GM10266 (cell line): Measurements from ENCODE around the gene USH1G.
A peak's percentile ranks its signal among the peaks of the same experiment; 100 is the strongest.

ENCODE experiments used
- DNase-seq: peaks from one replicate; pipeline ENCODE4 v3.0.0; 2012; ENCODE audit errors: extremely low spot score
- TF ChIP-seq, protein P1 (sequence below): IDR thresholded peaks from 2 replicates; pipeline ENCODE4 v1.5.1; 2012; ENCODE audit warnings: mild to moderate bottlenecking, low read depth; ENCODE audit not compliant: control insufficient read depth, insufficient read depth; ENCODE audit errors: missing control alignments

Gene USH1G

DNA sequence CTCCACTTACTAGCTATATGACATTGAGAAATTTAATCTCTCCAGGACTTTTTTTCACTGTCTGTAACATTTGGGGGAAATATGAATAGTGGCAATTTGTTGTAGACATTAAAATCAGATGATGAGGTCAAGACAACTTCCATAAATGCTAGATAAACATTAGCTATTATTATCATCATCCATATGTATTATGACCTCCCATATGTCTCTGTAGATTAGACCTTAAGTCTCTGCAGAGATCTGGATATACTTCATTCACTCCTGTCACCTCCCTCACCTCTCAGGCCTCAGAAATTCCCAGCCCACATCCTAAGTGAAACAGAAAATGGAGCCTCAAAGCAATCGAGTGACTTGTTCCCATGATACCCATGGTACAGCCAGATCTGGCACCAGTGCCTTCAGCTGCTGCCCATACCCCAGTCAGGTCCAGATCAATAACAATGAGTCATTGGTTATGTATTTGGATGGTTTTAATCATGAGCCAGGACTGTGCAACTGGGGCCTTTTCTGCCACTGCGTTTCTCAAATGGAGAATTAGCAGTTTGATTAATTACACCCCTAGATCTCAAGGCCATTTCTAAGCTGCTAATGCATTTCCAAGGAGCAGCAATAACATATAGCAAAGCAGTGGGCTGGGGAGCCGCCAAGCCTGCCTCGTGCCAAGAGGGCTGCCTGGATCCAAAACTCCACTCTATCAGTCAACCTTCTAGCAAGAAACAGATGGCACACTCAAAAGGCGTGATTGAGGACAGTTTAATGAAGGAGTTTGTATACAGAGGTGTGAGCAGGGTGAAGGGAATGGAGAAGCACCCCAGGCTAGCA, 47.7 kb downstream of the USH1G start:
- TF ChIP-seq, protein P1, sequence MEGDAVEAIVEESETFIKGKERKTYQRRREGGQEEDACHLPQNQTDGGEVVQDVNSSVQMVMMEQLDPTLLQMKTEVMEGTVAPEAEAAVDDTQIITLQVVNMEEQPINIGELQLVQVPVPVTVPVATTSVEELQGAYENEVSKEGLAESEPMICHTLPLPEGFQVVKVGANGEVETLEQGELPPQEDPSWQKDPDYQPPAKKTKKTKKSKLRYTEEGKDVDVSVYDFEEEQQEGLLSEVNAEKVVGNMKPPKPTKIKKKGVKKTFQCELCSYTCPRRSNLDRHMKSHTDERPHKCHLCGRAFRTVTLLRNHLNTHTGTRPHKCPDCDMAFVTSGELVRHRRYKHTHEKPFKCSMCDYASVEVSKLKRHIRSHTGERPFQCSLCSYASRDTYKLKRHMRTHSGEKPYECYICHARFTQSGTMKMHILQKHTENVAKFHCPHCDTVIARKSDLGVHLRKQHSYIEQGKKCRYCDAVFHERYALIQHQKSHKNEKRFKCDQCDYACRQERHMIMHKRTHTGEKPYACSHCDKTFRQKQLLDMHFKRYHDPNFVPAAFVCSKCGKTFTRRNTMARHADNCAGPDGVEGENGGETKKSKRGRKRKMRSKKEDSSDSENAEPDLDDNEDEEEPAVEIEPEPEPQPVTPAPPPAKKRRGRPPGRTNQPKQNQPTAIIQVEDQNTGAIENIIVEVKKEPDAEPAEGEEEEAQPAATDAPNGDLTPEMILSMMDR, result no peak
- no peak for DNase-seq

DNA sequence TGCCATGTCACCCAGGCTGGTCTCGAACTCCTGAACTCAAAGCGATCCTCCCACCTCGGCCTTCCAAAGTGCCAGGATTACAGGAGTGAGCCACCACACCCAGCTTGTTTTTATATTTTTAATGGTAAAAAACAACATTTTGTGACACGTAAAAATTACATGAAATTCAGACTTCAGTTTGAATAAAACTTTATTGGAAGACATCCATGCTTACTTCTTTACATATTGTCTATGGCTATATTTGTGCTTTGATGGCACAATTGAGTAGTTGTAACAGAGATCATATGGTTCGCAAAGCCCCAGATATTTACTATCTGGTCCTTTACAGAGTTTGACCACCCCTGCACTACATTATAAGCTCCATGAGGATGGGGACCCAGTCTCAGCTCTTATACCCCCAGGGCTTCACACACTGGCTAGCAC, 48.4 kb downstream of the USH1G start:
- TF ChIP-seq, protein P1, result no peak
- no peak for DNase-seq

DNA sequence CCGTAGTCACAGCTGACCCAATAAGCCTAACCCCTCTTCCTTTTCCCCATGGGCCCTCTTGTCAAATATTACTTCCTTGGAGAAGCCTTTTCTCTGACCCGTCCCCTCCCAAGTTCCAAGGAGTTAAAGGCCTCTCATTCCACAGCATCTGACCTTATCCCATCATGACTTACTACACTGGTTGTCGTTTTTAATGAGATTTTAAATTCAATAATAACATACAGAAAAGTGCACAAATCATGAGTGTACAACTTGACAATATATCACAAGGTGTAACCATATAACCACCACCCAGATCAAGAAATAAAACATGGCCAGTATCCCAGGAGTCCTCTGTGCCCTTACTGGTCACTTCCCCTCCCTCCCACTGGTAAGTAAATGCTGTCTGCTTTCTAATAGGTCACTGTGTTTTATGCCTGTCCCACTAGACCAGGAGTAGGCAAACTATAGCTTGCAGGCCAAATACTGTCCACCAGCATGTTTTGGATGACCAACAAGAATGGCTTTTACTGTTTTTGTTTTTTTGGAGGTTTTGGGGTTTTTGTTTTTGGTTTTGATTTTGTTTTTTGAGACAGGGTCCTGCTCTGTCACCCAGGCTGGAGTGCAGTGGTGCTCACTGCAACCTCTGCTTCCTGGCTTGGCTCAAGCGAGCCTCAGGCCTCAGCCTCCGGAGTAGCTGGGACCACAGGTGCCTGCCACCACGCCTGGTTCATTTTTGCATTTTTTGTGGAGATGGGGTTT, 49.0 kb downstream of the USH1G start:
- DNase-seq, result no peak
- TF ChIP-seq, protein P1, result no peak

DNA sequence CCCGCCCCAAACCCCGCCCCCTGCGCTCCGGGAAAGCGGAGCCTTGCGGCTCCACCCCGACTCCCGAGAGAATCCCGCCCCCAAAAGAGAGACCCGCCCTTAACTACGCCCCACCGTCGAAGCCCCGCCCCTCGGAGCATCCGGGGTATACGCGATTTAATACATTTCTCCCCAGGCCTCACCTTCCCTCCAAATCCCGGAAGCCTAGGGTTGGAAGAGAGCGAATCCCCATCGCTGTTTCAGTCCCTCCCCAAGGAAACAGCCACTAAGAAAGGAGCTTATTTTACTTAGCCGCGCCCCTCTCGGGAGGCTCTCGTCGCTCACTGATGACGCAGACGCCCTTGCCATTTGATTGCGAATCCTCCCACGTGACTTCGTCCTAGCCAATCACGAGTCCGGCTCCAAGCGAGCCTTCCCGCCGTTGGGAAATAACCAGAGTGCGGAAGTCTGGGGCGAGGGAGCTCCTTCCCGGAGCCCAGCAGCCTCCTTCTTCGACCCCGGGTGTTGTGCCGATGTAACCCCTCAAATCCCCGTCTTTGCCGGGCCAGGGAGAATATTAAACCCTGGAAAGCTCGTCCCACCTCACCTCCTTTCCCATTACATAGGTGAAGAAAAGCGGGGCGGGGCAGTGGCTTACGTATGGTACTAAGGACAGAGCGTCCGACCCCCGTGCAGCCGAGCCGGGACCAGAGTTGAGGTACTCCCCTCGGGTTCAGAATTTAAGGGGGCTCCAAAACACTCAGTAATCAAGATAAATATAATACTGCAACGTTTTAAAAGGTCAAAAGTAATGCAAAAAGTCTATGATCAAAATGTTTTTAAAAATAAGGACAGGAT, 49.8 kb downstream of the USH1G start:
- DNase-seq, result peak; percentile 100
- TF ChIP-seq, protein P1, result no peak

DNA sequence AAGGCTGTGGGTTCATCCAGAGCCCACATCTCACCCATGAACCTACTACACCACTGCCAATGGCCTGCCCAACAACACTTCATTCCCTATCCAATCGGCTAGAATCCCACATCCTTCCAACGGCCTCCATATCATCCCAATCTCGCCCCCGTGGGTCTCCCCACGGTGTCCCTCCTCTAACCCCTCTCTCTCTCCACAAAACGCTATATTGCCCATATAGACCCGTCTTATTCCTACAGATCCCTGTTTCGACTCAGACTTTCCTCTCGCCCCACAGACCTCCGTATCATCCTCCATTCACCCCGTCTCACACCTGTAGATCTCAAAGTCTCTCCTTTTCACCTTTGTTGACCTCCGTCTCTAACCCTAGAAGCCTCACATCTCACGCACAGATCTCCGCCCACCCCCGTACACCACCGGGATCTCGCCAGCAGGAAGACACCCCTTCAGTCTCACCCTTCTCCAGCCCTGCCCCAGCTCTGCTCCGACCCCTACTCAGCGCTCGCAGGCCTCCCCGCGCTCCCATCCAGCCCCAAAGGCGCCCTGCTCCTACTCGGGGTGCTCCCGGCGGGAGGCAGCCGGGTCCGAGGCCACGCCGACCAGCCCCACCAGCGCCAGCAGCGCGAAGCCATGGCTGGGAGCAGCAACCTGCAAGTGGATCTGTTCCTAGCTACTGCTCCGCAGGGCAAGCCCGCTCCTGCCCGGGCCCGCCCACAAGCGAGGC, 50.6 kb downstream of the USH1G start, which contains the start of gene FDXR:
TSS of gene FDXR (minus strand) at position 682 of the 724 bp plus-strand sequence. CDS start at position 632, 50 bp downstream.
- TF ChIP-seq, protein P1, result no peak
- DNase-seq, result no peak

DNA sequence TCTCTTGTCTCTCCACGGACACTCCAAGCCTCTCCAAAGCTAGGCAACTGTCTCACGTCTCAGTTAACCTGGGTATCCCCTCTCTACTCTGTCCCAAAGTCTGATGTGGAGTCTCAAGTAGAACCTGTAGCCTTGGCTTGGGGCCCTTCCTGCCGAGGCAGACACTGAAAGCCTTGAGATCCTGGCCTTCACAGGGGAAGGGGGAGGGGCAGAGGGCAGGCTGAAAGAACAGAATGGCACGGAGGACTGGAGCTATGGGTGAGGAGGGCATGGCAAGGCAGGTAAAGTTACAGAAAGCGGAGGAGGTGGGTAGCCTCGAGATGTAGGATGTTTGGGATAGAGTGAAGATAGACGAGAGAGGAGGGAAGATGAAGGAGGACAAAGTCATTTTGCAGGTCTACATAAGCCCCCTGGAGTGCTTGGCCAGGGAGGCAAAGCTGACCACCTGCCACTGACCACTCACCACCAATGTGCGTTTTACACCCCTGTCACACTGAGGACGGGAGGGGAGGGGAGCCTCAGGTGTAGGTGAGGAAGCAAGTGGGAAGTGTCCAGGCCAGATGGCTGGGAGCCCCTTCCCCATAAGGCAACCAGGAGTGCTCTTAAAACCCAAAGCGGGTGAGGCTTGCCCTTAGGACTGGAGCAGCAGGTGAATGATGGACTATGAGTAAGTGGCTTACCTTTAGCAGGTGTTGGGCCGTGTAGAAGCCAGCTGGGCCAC, 51.5 kb downstream of the USH1G start:
- TF ChIP-seq, protein P1, result no peak
- no peak for DNase-seq
